GM23338 (cell line): ENCODE data around the gene RNLS. TPM values are rescaled to one million over a fixed set of nuclear protein-coding genes. Genes with fewer than 3 reads are reported as not detected.

Experiments
- ATAC-seq: fragments of 200-7000 bp; cut with Tn5 transposase; 3 replicates; pipeline ENCODE4 v1.9.1; 2020
- DNase-seq: peaks from one replicate; pipeline ENCODE4 v3.0.0-alpha.2; 2015; ENCODE audit warnings: low spot score
- H2AFZ ChIP-seq: fragments of 200-600 bp; sonication (generic); 2 replicates; pipeline ENCODE4 v1.8.0; 2016; ENCODE audit warnings: antibody characterized with exemption, mild to moderate bottlenecking, moderate library complexity
- H3F3A ChIP-seq: fragments of 200-600 bp; sonication (generic); replicated peaks from 2 replicates; pipeline ENCODE4 v1.8.0; 2017; ENCODE audit warnings: antibody characterized with exemption, mixed run types, low read depth
- H3K27ac ChIP-seq: fragments of 200-600 bp; sonication (generic); 2 replicates; pipeline ENCODE4 v1.6.1; 2016; ENCODE audit warnings: low read depth
- H3K27me3 ChIP-seq: fragments of 200-600 bp; sonication (generic); 2 replicates; pipeline ENCODE4 v1.8.0; 2016; ENCODE audit warnings: mild to moderate bottlenecking, mixed run types, moderate library complexity; ENCODE audit not compliant: insufficient read depth
- H3K36me3 ChIP-seq: fragments of 200-600 bp; sonication (generic); 2 replicates; pipeline ENCODE4 v1.8.0; 2016; ENCODE audit warnings: mild to moderate bottlenecking; ENCODE audit not compliant: insufficient read depth
- H3K4me1 ChIP-seq: fragments of 200-600 bp; sonication (generic); 2 replicates; pipeline ENCODE4 v1.8.0; 2016; ENCODE audit warnings: mild to moderate bottlenecking, moderate library complexity; ENCODE audit not compliant: insufficient read depth
- H3K4me2 ChIP-seq: fragments of 200-600 bp; sonication (generic); 2 replicates; pipeline ENCODE4 v1.7.1; 2017; ENCODE audit warnings: mixed run types
- H3K4me3 ChIP-seq: fragments of 200-600 bp; sonication (generic); 2 replicates; pipeline ENCODE4 v1.6.1; 2016; ENCODE audit warnings: mixed run types
- H3K79me2 ChIP-seq: fragments of 200-600 bp; sonication (generic); replicated peaks from 2 replicates; pipeline ENCODE4 v1.8.0; 2017; ENCODE audit warnings: mild to moderate bottlenecking; ENCODE audit not compliant: insufficient read depth
- H3K9me2 ChIP-seq: fragments of 200-600 bp; sonication (generic); 2 replicates; pipeline ENCODE4 v1.8.0; 2017; ENCODE audit not compliant: insufficient read depth
- H4K20me1 ChIP-seq: fragments of 200-600 bp; sonication (generic); replicated peaks from 2 replicates; pipeline ENCODE4 v1.8.0; 2017; ENCODE audit warnings: mild to moderate bottlenecking; ENCODE audit not compliant: insufficient read depth
- H3K27ac Mint-ChIP-seq: 2 replicates; pipeline ENCODE4 v1.8.0; 2020; ENCODE audit warnings: inconsistent platforms, mild to moderate bottlenecking, moderate library complexity, mixed read lengths
- H3K27me3 Mint-ChIP-seq: 3 replicates; pipeline ENCODE4 v1.8.0; 2022; ENCODE audit warnings: low read depth, mild to moderate bottlenecking, moderate library complexity, mixed read lengths, inconsistent platforms; ENCODE audit not compliant: insufficient read depth, poor library complexity
- H3K36me3 Mint-ChIP-seq: 3 replicates; pipeline ENCODE4 v1.8.0; 2021; ENCODE audit warnings: low read depth, mild to moderate bottlenecking, inconsistent platforms, moderate library complexity, mixed read lengths
- H3K4me1 Mint-ChIP-seq: 3 replicates; pipeline ENCODE4 v1.8.0; 2020; ENCODE audit warnings: mild to moderate bottlenecking, inconsistent platforms, mixed read lengths
- H3K4me3 Mint-ChIP-seq: 3 replicates; pipeline ENCODE4 v1.8.0; 2021; ENCODE audit warnings: moderate library complexity, mild to moderate bottlenecking, inconsistent platforms, mixed read lengths
- H3K9me3 Mint-ChIP-seq: 3 replicates; pipeline ENCODE4 v1.8.0; 2020; ENCODE audit warnings: moderate library complexity, mild to moderate bottlenecking, inconsistent platforms, mixed read lengths
- CREB1 ChIP-seq: fragments of 250-450 bp; sonication (Bioruptor Pico); IDR thresholded peaks from 2 replicates; pipeline ENCODE4 v1.5.0; 2020; ENCODE audit warnings: low read depth, mild to moderate bottlenecking, moderate library complexity
- CTCF ChIP-seq, 2 experiments: fragments of 200-600 bp in 1 of 2; sonication (generic) in 1 of 2; conservative IDR thresholded peaks; 2 replicates each; pipeline versions ENCODE4 v1.5.1 to v1.6.1; 2016 to 2017; ENCODE audit warnings: antibody characterized with exemption in 2 of 2, low read depth in 2 of 2, mild to moderate bottlenecking in 2 of 2, moderate library complexity in 1 of 2
- EZH2 ChIP-seq: fragments of 200-600 bp; sonication (generic); IDR thresholded peaks from one replicate; pipeline ENCODE4 v1.8.0; 2017; ENCODE audit warnings: antibody characterized with exemption, mild to moderate bottlenecking, low read depth; ENCODE audit not compliant: unreplicated experiment
- EZH2phosphoT487 ChIP-seq: fragments of 200-600 bp; sonication (generic); IDR thresholded peaks from one replicate; pipeline ENCODE4 v1.8.1; 2018; ENCODE audit warnings: antibody characterized with exemption; ENCODE audit not compliant: unreplicated experiment
- NANOG ChIP-seq: IDR thresholded peaks from 2 replicates; pipeline ENCODE4 v1.6.1; 2016; ENCODE audit warnings: antibody characterized with exemption, borderline replicate concordance
- POLR2AphosphoS5 ChIP-seq: IDR thresholded peaks from 2 replicates; pipeline ENCODE4 v1.6.1; 2016; ENCODE audit warnings: antibody characterized with exemption, low read depth
- REST ChIP-seq: IDR thresholded peaks from one replicate; pipeline ENCODE4 v1.6.1; 2018; ENCODE audit warnings: antibody characterized with exemption; ENCODE audit not compliant: unreplicated experiment
- STAT1 ChIP-seq: IDR thresholded peaks from one replicate; pipeline ENCODE4 v1.6.1; 2016; ENCODE audit warnings: antibody characterized with exemption; ENCODE audit not compliant: unreplicated experiment
- ZNF114 ChIP-seq: fragments of 250-450 bp; sonication (Bioruptor Pico); IDR thresholded peaks from 2 replicates; pipeline ENCODE4 v1.5.0; 2020; ENCODE audit warnings: mild to moderate bottlenecking, moderate library complexity
- polyA plus RNA-seq: library from polyadenylated mRNA; unstranded; fragments of >200 nt; fragmentation: Nextera tagmentation; extraction: Ambion mirVana; gene quantifications from 2 replicates; pipeline ENCODE4 v1.2.1, GENCODE V29; 2016
- total RNA-seq: library from RNA; depleted of rRNA; stranded (reverse); fragments of >200 nt; shearing (Covaris generic); gene quantifications from 2 replicates; pipeline ENCODE4 v1.2.3, GENCODE V29; 2014
- TF ChIP-seq, protein P1 (sequence below): IDR thresholded peaks from 2 replicates; pipeline ENCODE4 v1.6.1; 2016; ENCODE audit warnings: antibody characterized with exemption

Gene RNLS
- total and polyA plus RNA-seq, 2 experiments from 2014 or later, result 8.8 to 15.2 TPM

DNA sequence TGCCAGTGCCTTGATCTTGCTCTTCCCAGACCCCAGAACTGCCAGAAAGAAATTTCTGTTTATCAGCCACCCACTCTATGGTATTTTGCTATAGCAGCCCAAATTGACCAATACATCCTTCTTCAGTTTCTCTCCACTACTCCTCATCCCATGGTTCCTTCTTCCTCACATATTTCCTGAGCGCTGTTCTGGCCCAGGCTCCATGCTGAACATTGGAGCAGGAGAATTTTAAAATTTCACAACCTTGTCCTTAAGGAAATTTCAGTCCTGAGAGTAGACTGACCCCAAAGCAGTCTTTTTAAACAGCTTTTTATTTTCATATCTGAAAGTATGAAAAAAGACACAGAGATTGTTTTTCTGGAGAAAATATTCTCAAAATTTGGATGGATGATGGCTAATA, 297.1 kb downstream of the RNLS start (continued):
- TF ChIP-seq CTCF (conservative IDR thresholded peaks at IDR 0.05; ENCODE audit: low read depth in 2 of 2) (no peak), REST (no peak), STAT1 (no peak), NANOG (no peak), EZH2 (no peak)

DNA sequence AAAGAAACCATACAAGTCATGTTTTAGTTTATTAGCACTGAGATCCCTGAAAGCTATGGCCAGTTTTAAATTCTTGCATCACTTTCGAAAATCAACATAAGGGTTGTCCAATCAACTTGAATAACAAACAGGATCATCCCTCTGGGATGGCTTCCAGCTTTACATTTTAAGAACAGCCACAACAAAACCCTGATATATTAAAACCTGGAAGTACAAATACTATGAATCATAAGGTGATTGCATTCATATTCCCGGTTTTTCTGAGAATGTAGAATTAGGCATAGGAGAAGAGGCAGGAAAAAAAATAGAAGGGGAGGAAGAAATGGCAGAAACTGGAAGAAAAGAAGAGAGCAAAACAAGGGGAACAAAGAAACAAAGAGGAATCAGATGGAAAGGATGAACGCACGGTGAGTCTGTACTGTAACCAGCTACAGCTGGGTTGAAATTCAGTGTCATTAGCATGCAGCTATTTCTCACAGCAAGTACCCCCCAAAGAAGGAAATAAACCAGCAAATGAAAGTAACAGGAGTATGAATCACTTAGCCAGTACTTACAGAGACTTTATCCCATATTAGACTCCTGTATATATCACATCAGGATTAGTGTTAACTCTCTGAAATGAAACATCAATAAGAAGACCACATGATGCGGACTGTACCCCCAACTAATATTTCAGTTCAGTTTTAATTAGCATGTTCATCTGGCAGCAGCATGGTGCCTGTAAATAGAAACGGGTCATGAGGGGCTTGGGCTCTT, 301.3 kb downstream of the RNLS start:
- ATAC-seq, result no peak
- no peak overlapping the region for H3K4me3 Mint-ChIP-seq
- H3K4me2 ChIP-seq, result no peak overlapping the region
- TF ChIP-seq ZNF114 (no peak), CTCF (conservative IDR thresholded peaks at IDR 0.05; ENCODE audit: low read depth in 2 of 2) (no peak), EZH2phosphoT487 (no peak), POLR2AphosphoS5 (no peak), STAT1 (no peak), CREB1 (CRISPR knock-in tag) (no peak)
- TF ChIP-seq, protein P1, sequence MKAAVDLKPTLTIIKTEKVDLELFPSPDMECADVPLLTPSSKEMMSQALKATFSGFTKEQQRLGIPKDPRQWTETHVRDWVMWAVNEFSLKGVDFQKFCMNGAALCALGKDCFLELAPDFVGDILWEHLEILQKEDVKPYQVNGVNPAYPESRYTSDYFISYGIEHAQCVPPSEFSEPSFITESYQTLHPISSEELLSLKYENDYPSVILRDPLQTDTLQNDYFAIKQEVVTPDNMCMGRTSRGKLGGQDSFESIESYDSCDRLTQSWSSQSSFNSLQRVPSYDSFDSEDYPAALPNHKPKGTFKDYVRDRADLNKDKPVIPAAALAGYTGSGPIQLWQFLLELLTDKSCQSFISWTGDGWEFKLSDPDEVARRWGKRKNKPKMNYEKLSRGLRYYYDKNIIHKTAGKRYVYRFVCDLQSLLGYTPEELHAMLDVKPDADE, result no peak

More for the DNA sequence above, 301.3 kb downstream of the RNLS start:
- Mint-ChIP-seq H3K9me3 (no peaks in the 10 kb centered on the region), H3K4me1 (peaks cover 21% of the 10 kb centered on the region), H3K27me3 (peaks cover 3% of the 10 kb centered on the region), H3K27ac (peak overlapping the region; percentile 37), H3K36me3 (no peaks in the 10 kb centered on the region)
- DNase-seq, result no peak
- Histone ChIP-seq H3F3A (no peaks in the 10 kb centered on the region), H4K20me1 (no peaks in the 10 kb centered on the region), H3K79me2 (no peaks in the 10 kb centered on the region), H3K27ac (no peak overlapping the region), H3K4me3 (no peak overlapping the region), H3K4me1 (no peaks in the 10 kb centered on the region; the same call in 1 of the 2 replicates), H2AFZ (no peak overlapping the region; the same call in 1 of the 2 replicates), H3K36me3 (no peaks in the 10 kb centered on the region), H3K27me3 (no peaks in the 10 kb centered on the region), H3K9me2 (no peaks in the 10 kb centered on the region; the same call in 1 of the 2 replicates)
